HG02973 (cell line): ENCODE results near the gene RMND1.
A peak's percentile ranks its signal among the peaks of the same experiment; 100 is the strongest.
"Not testable (repeated sequence)": the region's sequence is repeated elsewhere in the genome, so short reads cannot be mapped to it uniquely, and the experiment has no call there.

Experiments used
- ATAC-seq: cut with Tn5 transposase; IDR thresholded peaks from one replicate; pipeline ENCODE4 v1.9.1; 2021; ENCODE audit warnings: moderate library complexity; ENCODE audit not compliant: unreplicated experiment

The RMND1 gene

GRCh38 chr6:151455751-151456398 lies 3.9 kb upstream of the RMND1 start:
- not testable (repeated sequence) for ATAC-seq

DNA sequence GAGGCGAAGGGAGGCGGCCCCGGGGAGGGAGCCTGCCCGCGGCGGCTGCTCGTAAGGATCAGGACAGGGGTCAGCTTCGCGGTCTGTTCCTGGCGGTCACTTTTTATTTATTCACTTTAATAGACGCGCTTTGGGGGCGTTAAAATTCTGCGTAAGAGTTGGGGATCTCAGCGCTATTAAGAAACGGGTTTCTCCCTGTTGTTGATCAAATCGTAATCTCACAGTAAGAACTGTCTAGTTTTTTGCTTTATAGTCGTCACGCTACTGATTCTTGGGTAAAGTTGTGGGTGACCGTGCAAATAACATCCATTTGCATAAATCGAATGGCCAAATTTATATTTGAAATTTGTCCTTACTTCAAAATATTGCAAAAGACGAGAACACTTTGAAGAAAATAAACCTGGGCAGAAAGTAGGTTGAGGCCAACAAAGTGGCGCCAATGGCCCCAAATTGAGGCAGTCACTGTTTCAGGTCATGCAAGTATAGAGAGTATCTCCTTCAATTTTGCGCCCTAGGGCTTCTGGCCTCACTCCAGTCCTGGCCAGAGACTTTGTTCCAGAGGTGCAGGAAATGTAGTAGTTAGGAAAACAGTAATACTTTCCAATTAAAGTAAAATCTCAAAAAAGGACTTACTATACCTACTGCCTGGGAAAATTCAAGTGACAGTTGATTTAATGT lies 963 bp upstream of the RMND1 start:
- no peak for ATAC-seq

DNA sequence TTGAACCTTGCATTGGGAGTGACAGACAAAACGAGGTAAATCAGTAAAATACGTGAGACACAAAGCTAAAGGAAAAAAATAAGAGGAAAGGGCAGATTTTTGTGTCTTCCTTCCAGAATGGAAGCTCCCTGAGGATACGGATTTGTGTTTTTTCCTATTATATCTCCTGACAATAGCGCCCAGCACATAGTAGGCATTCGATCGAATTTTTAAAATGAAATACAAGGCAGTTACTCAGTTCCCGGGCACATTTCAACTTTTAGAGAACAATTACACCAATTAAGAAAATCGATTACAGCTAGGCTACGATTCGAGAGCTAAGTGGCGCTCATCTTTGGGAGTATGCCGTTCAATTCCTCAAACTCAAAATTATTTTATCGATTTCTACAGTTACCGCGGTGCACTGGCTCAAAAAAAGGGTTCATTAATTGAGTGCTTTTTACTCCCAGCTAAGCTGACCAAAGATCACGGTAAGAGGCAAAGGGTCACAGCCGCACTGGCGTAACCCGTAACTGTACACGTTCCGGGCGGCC lies 443 bp downstream of the RMND1 start:
- ATAC-seq, result no peak

- not testable (repeated sequence) for ATAC-seq
Observed at GRCh38 chr6:151450928-151451327, 998 bp downstream of the RMND1 start.

DNA sequence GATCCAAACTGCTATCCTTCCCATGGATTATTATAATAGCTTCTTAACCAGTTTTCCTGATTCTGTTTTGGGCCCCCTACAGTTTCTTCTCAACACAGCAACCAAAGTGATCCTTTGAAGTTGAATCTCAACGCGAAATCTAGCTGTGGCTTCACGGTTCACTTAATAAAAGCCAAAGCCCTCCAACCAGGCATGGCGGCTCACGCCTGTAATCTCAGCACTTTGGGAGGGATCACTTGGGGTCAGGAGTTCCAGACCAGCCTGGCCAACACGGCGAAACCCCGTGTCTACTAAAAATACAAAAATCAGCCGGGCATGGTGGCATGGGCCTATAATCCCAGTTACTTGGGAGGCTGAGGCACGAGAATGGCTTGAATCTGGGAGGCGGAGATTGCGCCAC lies 3.3 kb downstream of the RMND1 start:
- ATAC-seq, result no peak

- no peak for ATAC-seq
Observed at GRCh38 chr6:151447237-151447636, 4.7 kb downstream of the RMND1 start.

DNA sequence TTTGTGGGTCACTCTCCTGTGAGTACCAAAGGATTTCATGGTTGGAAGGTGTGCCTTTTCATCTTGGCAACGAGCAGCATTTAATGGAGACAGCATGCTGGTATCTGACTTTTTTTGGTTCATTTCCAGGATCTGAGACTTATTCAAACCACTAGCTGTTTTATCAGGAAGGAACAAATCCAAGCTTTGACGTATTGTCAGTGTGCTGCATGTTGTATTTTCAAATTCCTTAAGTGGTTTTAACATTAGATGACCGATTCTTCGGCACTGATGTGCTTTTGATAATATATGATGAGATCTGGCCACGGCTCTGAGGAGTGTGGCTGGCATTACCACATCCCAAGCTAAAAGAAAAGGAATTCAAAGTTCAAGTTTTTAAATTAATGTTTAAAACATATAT lies 6.4 kb downstream of the RMND1 start:
- ATAC-seq, result no peak

DNA sequence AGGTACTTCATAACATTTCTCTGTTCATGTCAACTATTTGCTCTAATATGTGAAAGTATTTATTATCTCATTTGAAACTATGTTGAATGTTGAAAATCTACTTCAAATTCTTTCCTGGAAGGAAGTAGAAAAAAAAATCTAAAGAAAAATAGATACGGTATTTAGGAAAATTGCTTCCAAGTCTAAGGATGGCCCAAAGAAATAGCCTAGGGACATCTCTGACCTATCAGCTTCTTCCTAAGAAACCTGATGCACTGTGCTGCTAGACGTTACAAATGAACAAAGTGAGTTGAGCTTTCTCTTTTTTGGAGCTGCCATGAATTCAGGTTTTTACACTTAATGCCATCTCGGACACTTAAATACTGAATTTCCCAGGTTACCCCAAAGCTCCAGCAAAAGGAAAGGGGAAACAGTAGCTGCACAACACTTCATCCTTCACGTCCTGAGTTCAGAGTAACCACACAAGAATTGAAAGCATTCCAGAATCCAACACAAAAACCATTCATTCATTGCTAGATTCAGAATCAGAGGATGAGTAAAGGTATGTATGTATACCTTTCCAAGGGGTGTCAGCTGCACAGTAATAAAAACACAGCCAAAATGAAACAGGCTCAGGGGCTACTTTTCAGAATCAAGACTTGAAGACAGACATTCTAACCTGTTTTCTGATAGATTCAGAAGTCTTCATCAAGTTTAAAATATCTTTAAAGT lies 7.9 kb downstream of the RMND1 start:
- no peak for ATAC-seq

GRCh38 chr6:151443454-151443853 lies 8.5 kb downstream of the RMND1 start:
- ATAC-seq, result no peak

GRCh38 chr6:151442371-151442770 lies 9.6 kb downstream of the RMND1 start:
- no peak for ATAC-seq

DNA sequence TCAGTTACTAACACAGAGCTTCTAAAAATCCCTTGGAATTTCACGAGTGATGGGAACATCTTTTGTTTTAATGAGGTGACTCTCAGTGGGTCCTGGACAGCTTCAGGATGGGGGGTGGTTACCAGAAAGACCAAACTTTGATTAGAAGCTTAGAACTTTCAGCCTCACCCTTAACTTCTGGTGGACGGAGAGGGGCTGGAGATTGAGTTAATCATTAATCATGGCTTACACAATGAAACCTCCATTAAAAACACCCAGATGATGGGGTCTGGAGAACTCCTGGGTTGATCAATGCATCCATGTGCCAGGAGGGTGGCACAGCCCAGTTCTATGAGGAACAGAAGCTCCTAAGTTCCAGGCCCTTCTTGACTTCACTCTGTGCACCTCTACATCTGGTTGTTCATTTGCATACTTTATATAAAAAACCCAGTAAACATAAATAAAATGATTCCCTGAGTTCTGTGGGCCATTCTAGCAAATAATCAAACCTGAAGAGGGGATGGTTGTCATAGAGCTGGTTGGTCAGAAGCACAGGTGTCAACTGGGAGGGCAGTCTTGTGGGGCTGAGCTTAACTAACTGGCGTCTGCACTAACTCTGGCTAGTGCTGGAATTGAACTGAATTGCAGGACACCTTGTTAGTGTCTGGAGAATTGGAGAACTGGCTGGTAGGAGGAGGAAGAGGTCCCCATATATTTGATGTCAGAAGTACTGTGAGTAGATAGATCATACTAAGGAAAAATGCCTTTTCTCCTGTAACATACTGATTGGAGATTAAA lies 10.3 kb downstream of the RMND1 start:
- ATAC-seq, result no peak

- ATAC-seq, result peak; percentile 33
Observed at GRCh38 chr6:151440930-151441329, 11.0 kb downstream of the RMND1 start.

DNA sequence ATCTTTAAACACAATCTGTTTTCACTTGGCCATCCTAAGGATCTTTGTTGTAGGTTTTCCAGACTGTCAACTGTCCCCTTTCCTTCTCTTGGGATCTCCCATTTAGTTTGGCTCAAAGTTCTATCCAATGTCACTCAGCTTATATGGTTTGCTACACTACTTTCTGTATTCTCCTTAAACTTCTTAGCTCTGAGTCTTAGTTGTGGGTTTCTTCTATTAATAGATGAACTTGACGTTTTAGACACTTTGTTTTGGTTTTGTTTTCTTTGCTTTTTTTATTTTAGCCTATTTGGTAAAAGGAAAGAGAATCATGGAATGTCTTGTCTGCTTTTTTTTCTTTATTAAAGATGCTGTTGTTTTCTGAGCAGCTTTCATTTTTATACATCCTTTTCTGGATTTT lies 11.4 kb downstream of the RMND1 start:
- peak; percentile 68 for ATAC-seq

DNA sequence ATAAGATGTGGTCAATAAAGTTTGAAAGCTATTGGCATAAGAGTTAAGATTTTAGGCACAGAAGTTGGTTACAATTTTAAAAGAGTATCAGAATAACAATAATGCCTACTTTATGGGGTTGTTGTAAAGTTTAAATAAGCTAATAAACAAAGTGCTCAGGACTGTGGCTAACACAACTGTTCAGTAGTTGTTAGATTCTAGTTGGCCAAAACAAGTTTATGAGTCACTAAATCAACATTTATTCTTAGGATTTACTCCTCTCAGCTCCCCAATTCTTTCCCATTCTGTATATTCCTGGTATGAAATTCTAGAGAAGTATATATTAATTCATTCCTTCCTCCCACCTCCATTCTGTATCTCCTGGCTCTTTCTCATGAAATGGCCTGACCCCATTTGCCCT lies 14.5 kb downstream of the RMND1 start:
- no peak for ATAC-seq

DNA sequence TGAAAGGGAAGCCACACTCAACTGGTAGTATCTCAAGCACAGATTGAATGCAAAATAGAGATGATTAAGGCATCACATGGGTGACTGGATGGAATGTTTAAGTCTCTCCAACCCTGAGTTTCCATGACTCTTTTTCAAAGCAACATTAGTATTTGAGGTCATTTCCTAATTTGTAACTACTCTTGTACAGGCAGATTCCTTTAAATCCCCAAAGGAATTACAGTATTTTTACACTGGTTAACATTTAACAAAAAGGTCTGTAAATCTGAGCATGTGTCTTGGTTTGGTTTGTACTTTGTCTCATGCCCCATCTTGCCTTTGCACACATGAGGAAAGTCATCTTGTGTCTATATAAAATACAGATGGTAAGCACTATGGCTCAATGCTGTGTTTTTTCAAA lies 15.1 kb downstream of the RMND1 start:
- no peak for ATAC-seq

DNA sequence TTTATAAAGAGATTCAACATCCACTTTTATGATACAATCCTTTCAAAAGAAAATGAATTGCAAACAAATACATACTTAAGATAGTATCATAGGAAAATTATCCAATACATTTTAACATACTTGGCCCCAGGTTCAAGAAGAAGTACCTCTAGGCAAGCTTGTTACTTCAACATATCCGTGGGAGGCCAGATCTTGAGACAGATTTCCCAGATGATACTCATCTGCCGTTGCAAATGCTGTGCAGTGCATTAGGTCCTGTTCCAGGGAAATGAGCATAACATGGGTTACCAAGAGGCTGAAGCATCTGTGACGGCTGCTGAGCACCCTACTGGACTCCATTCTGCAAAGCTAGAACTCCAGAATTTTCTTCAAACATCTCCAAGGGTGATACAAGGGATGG lies 15.6 kb downstream of the RMND1 start:
- no peak for ATAC-seq

GRCh38 chr6:151434369-151434768 lies 17.6 kb downstream of the RMND1 start:
- ATAC-seq, result no peak

DNA sequence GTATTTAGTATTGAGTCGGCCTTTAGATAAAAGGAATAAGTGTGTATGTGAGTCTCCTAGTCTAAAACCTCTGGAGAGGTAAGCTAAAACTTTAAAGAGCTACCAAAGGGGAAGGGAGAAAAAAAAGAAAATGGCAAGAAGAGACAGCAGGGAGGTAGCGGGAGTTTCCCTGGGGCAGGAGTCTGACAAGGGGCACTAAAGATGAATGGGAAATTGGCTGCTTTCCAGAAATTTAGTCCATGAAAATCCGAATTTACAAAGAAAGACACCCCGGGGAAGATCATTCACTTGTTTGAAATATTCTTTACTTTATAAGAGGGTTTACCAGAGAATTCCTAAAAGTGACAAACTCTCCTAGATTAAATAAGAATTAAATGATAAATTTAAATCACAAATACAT lies 19.3 kb downstream of the RMND1 start:
- no peak for ATAC-seq

GRCh38 chr6:151431337-151431736 lies 20.6 kb downstream of the RMND1 start:
- no peak for ATAC-seq

GRCh38 chr6:151430886-151431285 lies 21.0 kb downstream of the RMND1 start:
- ATAC-seq, result no peak

DNA sequence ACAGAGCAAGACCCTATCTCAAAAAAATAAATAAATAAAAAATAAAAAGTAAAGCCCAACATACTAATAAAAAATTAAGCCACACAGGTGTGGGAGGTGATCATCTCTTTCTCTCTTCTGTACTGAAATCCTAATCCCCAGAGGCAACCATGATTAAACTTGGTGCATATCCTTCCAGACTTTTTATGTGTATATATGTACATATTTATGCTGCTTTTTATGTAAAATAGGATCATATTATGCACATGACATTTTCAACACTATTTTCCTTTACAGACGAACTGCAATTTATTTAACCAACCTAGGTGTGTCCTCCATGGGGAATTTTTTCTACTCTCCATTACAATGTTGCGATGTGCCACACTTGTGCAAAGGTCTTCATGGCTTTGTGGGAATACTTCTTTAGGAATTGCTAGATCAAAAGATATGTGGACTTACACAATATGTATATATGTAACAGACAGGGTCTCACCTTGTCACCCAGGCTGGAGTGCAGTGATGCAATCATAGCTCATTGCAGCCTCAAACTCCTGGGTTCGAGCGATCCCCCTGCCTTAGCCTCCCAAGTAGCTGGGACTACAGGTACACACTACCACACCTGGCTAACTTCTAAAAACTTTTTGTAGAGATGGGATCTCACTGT lies 23.7 kb downstream of the RMND1 start:
- no peak for ATAC-seq
